ENCODE data around the gene STRA8.

Gene STRA8

DNA sequence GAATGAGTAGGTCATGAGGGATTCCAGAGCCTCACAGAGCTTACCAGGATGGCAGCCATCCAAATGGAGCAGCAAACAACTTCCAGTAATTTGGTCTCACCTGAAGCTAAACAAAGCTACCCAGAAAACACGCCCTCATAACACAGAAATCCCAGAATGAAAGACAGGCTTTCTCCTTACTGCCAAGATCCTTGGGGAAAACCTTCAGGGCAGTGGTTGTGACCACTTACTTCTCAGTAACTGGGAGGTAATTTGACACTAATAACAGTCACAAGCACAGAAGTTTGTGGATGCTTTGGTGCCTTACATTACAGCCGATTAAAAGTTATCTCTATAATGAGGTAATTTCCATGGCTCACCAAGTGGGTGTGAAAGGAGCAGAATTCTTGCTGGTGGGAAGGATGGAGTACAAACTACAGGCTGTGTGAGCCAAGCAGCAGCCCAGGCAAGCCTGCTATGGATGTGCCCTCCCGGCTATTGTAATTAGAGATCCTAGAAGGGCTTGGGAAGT, 32.8 kb upstream of the STRA8 start:
- Histone ChIP-seq H3F3A (ENCODE audit: insufficient read depth, low read length) (no peaks in the 10 kb centered on the region), H3K4me2 (ENCODE audit: low read depth, low read length) (no peak overlapping the region), H4K20me1 (ENCODE audit: insufficient read depth, low read length) (no peaks in the 10 kb centered on the region), H3K36me3 (replicated peaks; ENCODE audit: insufficient read depth, low read length) (no peaks in the 10 kb centered on the region), H3K27ac (ENCODE audit: low read length) (no peak overlapping the region), H3K9me2 (replicated peaks; ENCODE audit: insufficient read depth, low read length) (no peaks in the 10 kb centered on the region), H3K9me3 (replicated peaks; ENCODE audit: insufficient read depth, low read length) (no peaks in the 10 kb centered on the region), H3K27me3 (replicated peaks; ENCODE audit: insufficient read depth, low read length) (no peaks in the 10 kb centered on the region), H3K79me2 (ENCODE audit: low read length) (no peaks in the 10 kb centered on the region), H3K9ac (ENCODE audit: low read length) (no peak overlapping the region), H3K4me3 (ENCODE audit: low read length) (no peak overlapping the region), H3K4me1 (ENCODE audit: low read length) (no peaks in the 10 kb centered on the region), H2AFZ (ENCODE audit: low read length) (no peak overlapping the region)
- DNase-seq = no peak
- TF ChIP-seq, protein P1, sequence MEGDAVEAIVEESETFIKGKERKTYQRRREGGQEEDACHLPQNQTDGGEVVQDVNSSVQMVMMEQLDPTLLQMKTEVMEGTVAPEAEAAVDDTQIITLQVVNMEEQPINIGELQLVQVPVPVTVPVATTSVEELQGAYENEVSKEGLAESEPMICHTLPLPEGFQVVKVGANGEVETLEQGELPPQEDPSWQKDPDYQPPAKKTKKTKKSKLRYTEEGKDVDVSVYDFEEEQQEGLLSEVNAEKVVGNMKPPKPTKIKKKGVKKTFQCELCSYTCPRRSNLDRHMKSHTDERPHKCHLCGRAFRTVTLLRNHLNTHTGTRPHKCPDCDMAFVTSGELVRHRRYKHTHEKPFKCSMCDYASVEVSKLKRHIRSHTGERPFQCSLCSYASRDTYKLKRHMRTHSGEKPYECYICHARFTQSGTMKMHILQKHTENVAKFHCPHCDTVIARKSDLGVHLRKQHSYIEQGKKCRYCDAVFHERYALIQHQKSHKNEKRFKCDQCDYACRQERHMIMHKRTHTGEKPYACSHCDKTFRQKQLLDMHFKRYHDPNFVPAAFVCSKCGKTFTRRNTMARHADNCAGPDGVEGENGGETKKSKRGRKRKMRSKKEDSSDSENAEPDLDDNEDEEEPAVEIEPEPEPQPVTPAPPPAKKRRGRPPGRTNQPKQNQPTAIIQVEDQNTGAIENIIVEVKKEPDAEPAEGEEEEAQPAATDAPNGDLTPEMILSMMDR (IDR thresholded peaks at IDR 0.05; ENCODE audit: low read length) = no peak
- TF ChIP-seq EZH2phosphoT487 (IDR thresholded peaks at IDR 0.05; ENCODE audit: low read length) = no peak
- no peak for TF ChIP-seq EZH2 (optimal IDR thresholded peaks at IDR 0.05; ENCODE audit: low read depth, low read length)

DNA sequence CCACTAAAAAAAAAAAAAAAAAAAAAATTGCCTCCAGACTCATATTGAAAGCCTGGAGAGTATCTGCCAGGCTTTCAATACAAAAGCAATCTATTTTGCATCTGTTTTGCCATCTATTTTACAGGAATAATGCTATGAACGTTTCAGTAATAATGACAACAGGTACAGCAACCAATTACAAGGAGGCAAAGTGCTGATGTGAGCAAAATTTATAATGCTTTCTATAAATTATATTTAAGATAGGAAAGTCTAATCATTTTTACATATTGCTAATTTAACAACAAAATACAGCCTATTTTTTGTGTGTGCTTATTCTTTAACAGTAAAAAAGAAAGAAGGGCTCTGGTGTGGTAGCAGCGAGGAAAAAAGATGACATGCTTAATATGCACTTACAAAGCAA, 32.3 kb upstream of the STRA8 start:
- Histone ChIP-seq H3F3A (ENCODE audit: insufficient read depth, low read length) (no peaks in the 10 kb centered on the region), H3K79me2 (ENCODE audit: low read length) (no peaks in the 10 kb centered on the region), H3K4me2 (ENCODE audit: low read depth, low read length) (no peak overlapping the region), H3K9me3 (replicated peaks; ENCODE audit: insufficient read depth, low read length) (no peaks in the 10 kb centered on the region), H3K9me2 (replicated peaks; ENCODE audit: insufficient read depth, low read length) (no peaks in the 10 kb centered on the region), H3K4me3 (ENCODE audit: low read length) (no peak overlapping the region), H4K20me1 (ENCODE audit: insufficient read depth, low read length) (no peaks in the 10 kb centered on the region), H3K27ac (ENCODE audit: low read length) (no peak overlapping the region), H3K9ac (ENCODE audit: low read length) (no peak overlapping the region), H2AFZ (ENCODE audit: low read length) (no peak overlapping the region), H3K36me3 (replicated peaks; ENCODE audit: insufficient read depth, low read length) (no peaks in the 10 kb centered on the region), H3K4me1 (ENCODE audit: low read length) (no peaks in the 10 kb centered on the region), H3K27me3 (replicated peaks; ENCODE audit: insufficient read depth, low read length) (no peaks in the 10 kb centered on the region)
- no peak for DNase-seq
- TF ChIP-seq, protein P1 (IDR thresholded peaks at IDR 0.05; ENCODE audit: low read length) = no peak
- TF ChIP-seq EZH2 (optimal IDR thresholded peaks at IDR 0.05; ENCODE audit: low read depth, low read length) (no peak), EZH2phosphoT487 (IDR thresholded peaks at IDR 0.05; ENCODE audit: low read length) (no peak)

DNA sequence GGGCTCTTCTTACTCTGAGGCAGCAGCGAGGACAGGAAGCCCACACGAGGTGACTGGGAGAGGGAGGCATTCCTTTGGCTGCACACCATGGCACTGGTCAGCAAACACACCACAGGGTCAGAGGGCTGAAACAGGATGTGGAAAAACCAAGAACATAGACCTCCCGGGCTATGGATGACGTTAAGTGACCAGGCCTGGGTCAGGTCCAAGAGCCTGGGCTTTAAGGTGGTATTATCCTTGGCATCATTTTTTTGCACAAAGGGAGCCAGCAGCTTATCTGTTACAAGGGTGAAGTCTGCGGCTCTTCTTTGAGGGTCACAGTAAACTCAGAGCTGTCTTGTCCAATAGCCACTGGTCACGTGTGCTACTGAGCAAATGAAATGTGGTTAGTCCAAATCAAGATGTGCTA, 29.3 kb upstream of the STRA8 start:
- Histone ChIP-seq H3K27ac (ENCODE audit: low read length) (no peak overlapping the region), H3K4me1 (ENCODE audit: low read length) (peaks cover 7% of the 10 kb centered on the region; the same call in 1 of the 2 replicates), H3K36me3 (replicated peaks; ENCODE audit: insufficient read depth, low read length) (no peaks in the 10 kb centered on the region), H3K9me2 (replicated peaks; ENCODE audit: insufficient read depth, low read length) (no peaks in the 10 kb centered on the region), H3K4me3 (ENCODE audit: low read length) (no peak overlapping the region), H3K9ac (ENCODE audit: low read length) (no peak overlapping the region), H3K27me3 (replicated peaks; ENCODE audit: insufficient read depth, low read length) (no peaks in the 10 kb centered on the region), H3K79me2 (ENCODE audit: low read length) (no peaks in the 10 kb centered on the region), H3K4me2 (ENCODE audit: low read depth, low read length) (no peak overlapping the region), H3F3A (ENCODE audit: insufficient read depth, low read length) (no peaks in the 10 kb centered on the region), H2AFZ (ENCODE audit: low read length) (no peak overlapping the region), H3K9me3 (replicated peaks; ENCODE audit: insufficient read depth, low read length) (no peaks in the 10 kb centered on the region), H4K20me1 (ENCODE audit: insufficient read depth, low read length) (no peaks in the 10 kb centered on the region)
- no peak for DNase-seq
- TF ChIP-seq EZH2phosphoT487 (IDR thresholded peaks at IDR 0.05; ENCODE audit: low read length) (no peak), EZH2 (optimal IDR thresholded peaks at IDR 0.05; ENCODE audit: low read depth, low read length) (no peak)
- TF ChIP-seq, protein P1 (IDR thresholded peaks at IDR 0.05; ENCODE audit: low read length) = no peak

All from MM.1S (cell line).